K562 treated with DMSO at 1 percent for 48 hours (cell line): Measurements from ENCODE around the gene FBXW8. TPM values are rescaled to one million over a fixed set of nuclear protein-coding genes. Genes with fewer than 3 reads are reported as not detected.

ENCODE experiments used
- total RNA-seq: library from RNA; unstranded; fragments of 300-600 nt; gene quantifications from 2 replicates; pipeline ENCODE4 v1.2.3, GENCODE V29; 2022; ENCODE audit warnings: low replicate concordance; ENCODE audit errors: extremely low read depth

Gene FBXW8, protein sequence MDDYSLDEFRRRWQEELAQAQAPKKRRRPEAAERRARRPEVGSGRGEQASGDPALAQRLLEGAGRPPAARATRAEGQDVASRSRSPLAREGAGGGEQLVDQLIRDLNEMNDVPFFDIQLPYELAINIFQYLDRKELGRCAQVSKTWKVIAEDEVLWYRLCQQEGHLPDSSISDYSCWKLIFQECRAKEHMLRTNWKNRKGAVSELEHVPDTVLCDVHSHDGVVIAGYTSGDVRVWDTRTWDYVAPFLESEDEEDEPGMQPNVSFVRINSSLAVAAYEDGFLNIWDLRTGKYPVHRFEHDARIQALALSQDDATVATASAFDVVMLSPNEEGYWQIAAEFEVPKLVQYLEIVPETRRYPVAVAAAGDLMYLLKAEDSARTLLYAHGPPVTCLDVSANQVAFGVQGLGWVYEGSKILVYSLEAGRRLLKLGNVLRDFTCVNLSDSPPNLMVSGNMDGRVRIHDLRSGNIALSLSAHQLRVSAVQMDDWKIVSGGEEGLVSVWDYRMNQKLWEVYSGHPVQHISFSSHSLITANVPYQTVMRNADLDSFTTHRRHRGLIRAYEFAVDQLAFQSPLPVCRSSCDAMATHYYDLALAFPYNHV
- total RNA-seq, result not detected in 2 replicates

DNA sequence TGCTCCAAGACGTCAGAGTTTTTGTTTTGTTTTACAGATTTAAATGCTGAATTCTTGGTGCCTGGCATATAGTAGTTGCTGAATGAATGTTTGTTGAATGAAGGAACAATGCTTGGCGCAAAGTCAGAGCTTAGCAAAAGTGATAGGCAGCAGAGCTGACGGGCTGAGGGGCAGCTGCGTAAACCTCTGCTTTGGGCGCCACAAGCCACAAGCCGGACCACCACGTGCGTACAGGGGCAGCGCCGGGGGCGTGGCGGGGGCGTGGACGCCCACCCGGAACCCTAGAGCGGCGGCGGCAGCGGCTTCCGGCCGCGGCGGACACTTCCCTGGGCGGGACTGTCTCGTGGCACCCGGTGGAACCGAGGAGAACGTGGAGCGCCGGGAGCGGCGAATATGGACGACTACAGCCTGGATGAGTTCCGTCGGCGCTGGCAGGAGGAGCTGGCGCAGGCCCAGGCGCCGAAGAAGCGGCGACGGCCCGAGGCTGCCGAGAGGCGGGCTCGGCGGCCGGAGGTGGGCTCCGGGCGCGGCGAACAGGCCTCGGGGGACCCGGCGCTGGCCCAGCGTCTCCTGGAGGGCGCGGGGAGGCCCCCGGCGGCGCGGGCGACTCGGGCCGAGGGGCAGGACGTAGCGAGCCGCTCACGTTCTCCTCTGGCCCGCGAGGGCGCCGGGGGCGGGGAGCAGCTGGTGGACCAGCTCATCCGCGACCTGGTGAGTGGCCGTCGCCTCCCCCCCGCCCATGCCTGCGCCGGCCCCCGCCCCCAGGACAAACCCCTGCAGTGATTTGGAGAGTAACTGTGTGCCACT, at the start of gene FBXW8:
TSS of gene FBXW8 (plus strand) at position 306 of the 807 bp plus-strand sequence. CDS start at position 394, 88 bp downstream.

GRCh38 chr12:116881325-116881876, 29.3 kb upstream of the FBXW8 start, which contains the start of gene HRK:
TSS of gene HRK (minus strand) at chr12:116881441. CDS start at chr12:116881307, 134 bp downstream.

Other genes starting within 250 kb of the FBXW8 start
- not detected in 2 replicates for gene SPRING1, start 172.9 kb upstream of the FBXW8 start, total RNA-seq
- gene RNFT2, start 172.6 kb upstream of the FBXW8 start, total RNA-seq, result not detected in 2 replicates
- not detected in 2 replicates for gene HRK, start 29.5 kb upstream of the FBXW8 start, total RNA-seq
- not detected in 2 replicates for gene TESC, start 188.5 kb downstream of the FBXW8 start, total RNA-seq